GM23338 (cell line): ENCODE data around the gene PPA1. TPM values are rescaled to one million over a fixed set of nuclear protein-coding genes. Genes with fewer than 3 reads are reported as not detected.

Source experiments
- ATAC-seq: fragments of 200-7000 bp; cut with Tn5 transposase; 3 replicates; pipeline ENCODE4 v1.9.1; 2020
- DNase-seq: peaks from one replicate; pipeline ENCODE4 v3.0.0-alpha.2; 2015; ENCODE audit warnings: low spot score
- H2AFZ ChIP-seq: fragments of 200-600 bp; sonication (generic); 2 replicates; pipeline ENCODE4 v1.8.0; 2016; ENCODE audit warnings: antibody characterized with exemption, mild to moderate bottlenecking, moderate library complexity
- H3F3A ChIP-seq: fragments of 200-600 bp; sonication (generic); replicated peaks from 2 replicates; pipeline ENCODE4 v1.8.0; 2017; ENCODE audit warnings: antibody characterized with exemption, mixed run types, low read depth
- H3K27ac ChIP-seq: fragments of 200-600 bp; sonication (generic); 2 replicates; pipeline ENCODE4 v1.6.1; 2016; ENCODE audit warnings: low read depth
- H3K27me3 ChIP-seq: fragments of 200-600 bp; sonication (generic); 2 replicates; pipeline ENCODE4 v1.8.0; 2016; ENCODE audit warnings: mild to moderate bottlenecking, mixed run types, moderate library complexity; ENCODE audit not compliant: insufficient read depth
- H3K36me3 ChIP-seq: fragments of 200-600 bp; sonication (generic); 2 replicates; pipeline ENCODE4 v1.8.0; 2016; ENCODE audit warnings: mild to moderate bottlenecking; ENCODE audit not compliant: insufficient read depth
- H3K4me1 ChIP-seq: fragments of 200-600 bp; sonication (generic); 2 replicates; pipeline ENCODE4 v1.8.0; 2016; ENCODE audit warnings: mild to moderate bottlenecking, moderate library complexity; ENCODE audit not compliant: insufficient read depth
- H3K4me2 ChIP-seq: fragments of 200-600 bp; sonication (generic); 2 replicates; pipeline ENCODE4 v1.7.1; 2017; ENCODE audit warnings: mixed run types
- H3K4me3 ChIP-seq: fragments of 200-600 bp; sonication (generic); 2 replicates; pipeline ENCODE4 v1.6.1; 2016; ENCODE audit warnings: mixed run types
- H3K79me2 ChIP-seq: fragments of 200-600 bp; sonication (generic); replicated peaks from 2 replicates; pipeline ENCODE4 v1.8.0; 2017; ENCODE audit warnings: mild to moderate bottlenecking; ENCODE audit not compliant: insufficient read depth
- H3K9me2 ChIP-seq: fragments of 200-600 bp; sonication (generic); 2 replicates; pipeline ENCODE4 v1.8.0; 2017; ENCODE audit not compliant: insufficient read depth
- H4K20me1 ChIP-seq: fragments of 200-600 bp; sonication (generic); replicated peaks from 2 replicates; pipeline ENCODE4 v1.8.0; 2017; ENCODE audit warnings: mild to moderate bottlenecking; ENCODE audit not compliant: insufficient read depth
- H3K27ac Mint-ChIP-seq: 2 replicates; pipeline ENCODE4 v1.8.0; 2020; ENCODE audit warnings: inconsistent platforms, mild to moderate bottlenecking, moderate library complexity, mixed read lengths
- H3K27me3 Mint-ChIP-seq: 3 replicates; pipeline ENCODE4 v1.8.0; 2022; ENCODE audit warnings: low read depth, mild to moderate bottlenecking, moderate library complexity, mixed read lengths, inconsistent platforms; ENCODE audit not compliant: insufficient read depth, poor library complexity
- H3K36me3 Mint-ChIP-seq: 3 replicates; pipeline ENCODE4 v1.8.0; 2021; ENCODE audit warnings: low read depth, mild to moderate bottlenecking, inconsistent platforms, moderate library complexity, mixed read lengths
- H3K4me1 Mint-ChIP-seq: 3 replicates; pipeline ENCODE4 v1.8.0; 2020; ENCODE audit warnings: mild to moderate bottlenecking, inconsistent platforms, mixed read lengths
- H3K4me3 Mint-ChIP-seq: 3 replicates; pipeline ENCODE4 v1.8.0; 2021; ENCODE audit warnings: moderate library complexity, mild to moderate bottlenecking, inconsistent platforms, mixed read lengths
- H3K9me3 Mint-ChIP-seq: 3 replicates; pipeline ENCODE4 v1.8.0; 2020; ENCODE audit warnings: moderate library complexity, mild to moderate bottlenecking, inconsistent platforms, mixed read lengths
- EZH2 ChIP-seq: fragments of 200-600 bp; sonication (generic); IDR thresholded peaks from one replicate; pipeline ENCODE4 v1.8.0; 2017; ENCODE audit warnings: antibody characterized with exemption, mild to moderate bottlenecking, low read depth; ENCODE audit not compliant: unreplicated experiment
- JUNB ChIP-seq: IDR thresholded peaks from one replicate; pipeline ENCODE4 v1.6.1; 2016; ENCODE audit warnings: antibody characterized with exemption; ENCODE audit not compliant: unreplicated experiment
- POLR2AphosphoS5 ChIP-seq: IDR thresholded peaks from 2 replicates; pipeline ENCODE4 v1.6.1; 2016; ENCODE audit warnings: antibody characterized with exemption, low read depth
- REST ChIP-seq: IDR thresholded peaks from one replicate; pipeline ENCODE4 v1.6.1; 2018; ENCODE audit warnings: antibody characterized with exemption; ENCODE audit not compliant: unreplicated experiment
- STAT1 ChIP-seq: IDR thresholded peaks from one replicate; pipeline ENCODE4 v1.6.1; 2016; ENCODE audit warnings: antibody characterized with exemption; ENCODE audit not compliant: unreplicated experiment
- ZNF462 ChIP-seq: fragments of 250-450 bp; sonication (Bioruptor Pico); IDR thresholded peaks from 2 replicates; pipeline ENCODE4 v1.5.0; 2020; ENCODE audit warnings: mild to moderate bottlenecking, moderate library complexity
- polyA plus RNA-seq: library from polyadenylated mRNA; unstranded; fragments of >200 nt; fragmentation: Nextera tagmentation; extraction: Ambion mirVana; gene quantifications from 2 replicates; pipeline ENCODE4 v1.2.1, GENCODE V29; 2016
- total RNA-seq: library from RNA; depleted of rRNA; stranded (reverse); fragments of >200 nt; shearing (Covaris generic); gene quantifications from 2 replicates; pipeline ENCODE4 v1.2.3, GENCODE V29; 2014
- TF ChIP-seq, protein P1 (sequence below): IDR thresholded peaks from 2 replicates; pipeline ENCODE4 v1.6.1; 2016; ENCODE audit warnings: antibody characterized with exemption

PPA1 gene
- total and polyA plus RNA-seq, 2 experiments from 2014 or later = 135 to 228 TPM

DNA sequence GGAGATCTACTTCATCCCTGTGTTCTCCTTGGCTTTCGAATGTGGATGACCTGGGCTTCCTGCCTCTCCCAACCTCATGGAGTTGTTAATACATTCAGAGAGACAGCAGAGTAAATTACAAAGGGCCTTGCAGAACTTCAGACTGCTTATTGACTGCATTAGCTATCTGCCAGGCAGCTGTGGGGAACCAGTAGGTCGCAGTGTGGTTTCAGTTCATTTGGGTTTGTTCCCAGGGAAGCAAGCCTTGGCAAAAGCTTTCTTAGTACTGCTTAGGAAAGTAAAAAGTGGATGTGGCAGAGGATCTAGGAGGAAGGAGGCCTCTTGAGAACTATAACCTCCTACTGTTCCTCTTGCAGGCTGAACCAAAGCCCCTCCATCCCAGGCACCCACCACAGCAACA, 41.4 kb upstream of the PPA1 start:
- Histone ChIP-seq H2AFZ (no peak overlapping the region), H4K20me1 (no peaks in the 10 kb centered on the region), H3K27me3 (no peaks in the 10 kb centered on the region), H3K4me2 (no peak overlapping the region), H3K4me3 (no peak overlapping the region), H3K36me3 (no peaks in the 10 kb centered on the region), H3K4me1 (peaks cover 8% of the 10 kb centered on the region; the same call in 1 of the 2 replicates), H3F3A (no peaks in the 10 kb centered on the region), H3K79me2 (no peaks in the 10 kb centered on the region), H3K27ac (no peak overlapping the region), H3K9me2 (0 out of 2 replicates have a peak, but pooled peaks cover 5% of the 10 kb centered on the region)
- DNase-seq (no peak), ATAC-seq (no peak)
- Mint-ChIP-seq H3K36me3 (no peaks in the 10 kb centered on the region), H3K4me3 (no peak overlapping the region), H3K4me1 (peaks cover 15% of the 10 kb centered on the region), H3K27ac (no peak overlapping the region), H3K27me3 (no peaks in the 10 kb centered on the region), H3K9me3 (no peaks in the 10 kb centered on the region)
- TF ChIP-seq EZH2 (no peak), ZNF462 (CRISPR knock-in tag) (no peak), STAT1 (no peak), REST (no peak), POLR2AphosphoS5 (no peak), JUNB (no peak)
- TF ChIP-seq, protein P1, sequence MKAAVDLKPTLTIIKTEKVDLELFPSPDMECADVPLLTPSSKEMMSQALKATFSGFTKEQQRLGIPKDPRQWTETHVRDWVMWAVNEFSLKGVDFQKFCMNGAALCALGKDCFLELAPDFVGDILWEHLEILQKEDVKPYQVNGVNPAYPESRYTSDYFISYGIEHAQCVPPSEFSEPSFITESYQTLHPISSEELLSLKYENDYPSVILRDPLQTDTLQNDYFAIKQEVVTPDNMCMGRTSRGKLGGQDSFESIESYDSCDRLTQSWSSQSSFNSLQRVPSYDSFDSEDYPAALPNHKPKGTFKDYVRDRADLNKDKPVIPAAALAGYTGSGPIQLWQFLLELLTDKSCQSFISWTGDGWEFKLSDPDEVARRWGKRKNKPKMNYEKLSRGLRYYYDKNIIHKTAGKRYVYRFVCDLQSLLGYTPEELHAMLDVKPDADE = no peak
